ENCODE data around the gene AFTPH.

AFTPH gene

DNA sequence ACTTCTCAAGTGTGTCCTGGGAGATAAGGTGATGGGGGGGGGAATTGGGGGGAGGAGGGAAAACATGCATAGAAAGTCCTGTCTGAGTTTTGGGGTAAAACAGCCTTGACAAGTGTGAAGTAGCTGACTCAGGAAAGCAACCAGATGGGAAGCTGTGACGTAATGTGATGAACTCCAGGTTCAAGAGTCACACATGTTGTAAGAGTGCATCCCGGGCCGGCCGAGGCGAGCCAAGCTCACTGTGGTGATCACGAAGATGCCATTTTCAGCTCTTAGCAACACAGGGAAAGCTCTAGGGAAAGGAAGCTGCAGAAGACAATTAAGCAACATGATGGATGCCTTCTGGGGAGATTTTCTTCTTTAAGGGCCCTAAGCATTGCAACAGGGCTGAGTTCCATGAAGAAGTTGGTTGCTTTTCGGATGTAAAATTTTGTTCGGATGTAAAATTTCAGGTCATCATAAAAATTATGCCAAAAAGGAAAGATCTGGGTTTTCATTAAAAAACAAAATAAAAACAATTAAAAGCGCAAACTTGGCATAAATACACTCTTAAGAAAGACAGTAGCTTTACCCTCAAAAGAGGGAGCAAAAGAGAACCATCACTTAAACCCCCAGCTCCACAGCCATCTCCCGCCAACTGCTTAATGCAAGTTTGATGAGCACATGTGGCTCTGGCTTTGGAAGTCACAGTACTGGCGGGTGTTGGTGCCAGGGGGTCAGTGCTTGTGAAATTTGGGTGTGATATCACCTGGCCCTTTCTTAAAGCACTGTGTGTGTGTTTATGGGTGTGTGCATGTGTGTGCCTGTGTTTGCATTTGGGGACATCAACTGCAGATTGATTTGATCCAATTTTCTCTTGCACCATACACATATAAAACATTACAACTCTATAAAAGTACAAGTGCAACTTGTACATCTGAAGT, 110.5 kb downstream of the AFTPH start:
- DNase-seq, result peak in 1 of 2 donors; percentile 43

DNA sequence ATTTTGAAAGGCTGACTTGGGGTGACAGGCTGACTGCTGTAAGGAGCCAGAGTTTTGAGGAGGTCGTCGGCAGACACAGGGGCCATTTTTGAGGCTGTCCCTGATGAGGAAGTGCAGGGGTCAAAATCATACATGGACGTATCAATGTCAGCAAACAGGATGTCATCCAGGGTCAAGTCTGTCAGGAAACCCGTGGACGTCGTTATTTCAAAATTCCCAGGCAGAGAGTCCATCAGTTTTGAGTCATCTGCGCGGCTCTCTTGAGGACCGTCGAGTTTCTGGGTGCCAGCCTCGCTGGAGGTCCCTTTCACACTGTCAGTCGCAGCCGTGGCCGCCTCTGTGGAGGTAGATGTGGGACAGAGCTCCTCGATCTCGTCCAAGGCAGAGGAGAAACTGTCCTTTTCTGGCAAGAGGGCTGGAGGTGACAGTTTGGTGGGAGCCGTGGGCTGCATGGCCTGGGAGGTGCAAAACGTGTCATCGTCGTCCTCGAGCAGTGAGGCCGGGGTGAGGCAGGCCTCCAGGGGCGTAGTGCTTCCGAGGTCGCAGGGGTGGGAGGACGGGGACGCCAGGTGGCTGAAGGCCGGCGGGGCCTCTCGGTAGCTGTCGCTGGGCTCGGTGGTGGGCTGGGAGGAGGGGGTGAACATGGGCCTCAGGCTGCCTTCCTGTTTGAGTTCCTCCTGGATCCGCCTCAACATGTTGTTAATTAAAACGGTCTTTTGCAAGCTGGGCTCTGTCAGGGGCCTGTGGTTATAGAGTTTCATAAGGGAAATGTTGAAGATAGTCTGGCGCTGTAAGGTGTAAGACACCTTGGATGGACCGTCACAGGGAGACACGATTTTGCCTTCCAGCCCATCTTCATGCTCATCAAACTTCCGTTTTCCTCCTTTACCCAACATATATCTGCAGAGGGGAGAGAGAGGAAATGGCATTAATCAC, 112.1 kb downstream of the AFTPH start:
- DNase-seq, result peak; percentile 30 to 39

DNA sequence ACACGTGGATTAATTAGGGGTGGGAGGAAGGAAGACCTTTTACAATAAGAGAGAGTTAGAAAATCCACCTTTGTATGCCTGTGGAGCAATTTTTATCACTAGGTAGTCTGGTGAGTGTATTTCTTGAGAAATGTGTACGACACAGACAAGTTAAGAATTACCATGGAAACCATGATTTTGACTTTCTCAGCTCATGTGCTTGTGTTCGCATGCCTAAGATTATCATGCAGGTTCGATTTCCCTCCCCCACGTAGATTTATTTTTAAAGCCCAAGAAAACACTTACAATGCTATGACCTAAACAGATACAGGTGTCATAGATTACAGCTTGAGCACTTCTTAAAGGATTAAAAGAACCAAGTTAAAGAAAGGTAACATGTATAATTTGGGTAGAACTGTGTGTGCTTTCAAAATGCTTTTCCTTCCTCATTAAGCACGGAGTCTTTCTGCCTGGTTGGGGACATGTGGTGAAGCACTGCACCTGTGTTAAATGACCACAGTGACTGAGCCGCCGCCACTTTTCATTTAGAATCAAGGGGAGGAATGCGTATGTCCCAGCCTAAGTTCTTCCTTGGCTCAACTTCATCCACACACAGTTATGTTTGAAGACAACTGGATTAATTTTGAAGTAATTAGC, 113.0 kb downstream of the AFTPH start:
- peak; percentile 46 to 59 for DNase-seq

DNA sequence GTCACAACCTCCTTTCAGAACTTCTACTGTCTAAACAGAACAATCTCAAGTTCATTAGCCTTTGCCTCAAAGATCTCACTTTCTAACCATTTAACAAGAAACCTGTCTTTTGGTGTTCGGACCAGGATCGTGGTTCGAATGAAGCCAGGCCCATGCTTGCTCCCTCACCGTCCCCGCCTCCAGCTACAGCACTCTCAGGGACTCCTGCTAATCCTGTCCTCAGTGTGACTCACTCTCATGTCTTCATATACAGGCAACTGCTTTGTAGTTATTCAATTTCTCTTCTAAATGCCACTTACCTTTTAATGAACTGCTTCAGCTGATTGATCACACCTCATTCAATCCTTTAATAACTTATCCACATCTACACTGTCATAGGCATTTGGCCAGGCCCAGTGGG, 113.8 kb downstream of the AFTPH start:
- DNase-seq, result no peak

DNA sequence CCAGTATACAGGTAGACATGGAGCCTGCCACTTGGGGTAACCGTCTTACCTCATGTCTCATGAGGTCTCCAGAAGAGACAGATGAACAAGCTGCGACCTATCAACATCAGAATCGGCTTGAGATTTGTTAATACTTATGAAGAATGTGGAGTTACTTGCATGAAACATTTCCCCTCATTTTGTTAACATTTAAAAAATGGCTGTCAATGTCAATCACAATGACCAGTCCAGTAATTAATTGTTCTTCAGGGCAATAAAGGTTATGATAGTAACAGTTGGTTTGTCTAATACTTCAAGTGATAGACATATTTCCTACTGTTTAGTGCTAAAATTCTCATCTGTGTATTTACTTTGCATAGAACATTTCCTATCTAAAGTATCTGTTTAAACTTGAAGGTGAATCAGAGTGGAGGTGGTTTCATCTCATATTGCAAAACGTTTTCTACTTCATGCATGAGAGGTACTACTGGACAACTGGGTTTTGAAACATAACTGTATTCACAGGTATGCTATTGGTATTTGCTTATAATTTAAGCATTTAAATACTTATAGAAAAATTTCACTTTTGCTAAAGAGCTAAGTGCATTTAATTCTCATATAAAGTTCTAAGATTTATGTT, 114.5 kb downstream of the AFTPH start:
- no peak for DNase-seq

DNA sequence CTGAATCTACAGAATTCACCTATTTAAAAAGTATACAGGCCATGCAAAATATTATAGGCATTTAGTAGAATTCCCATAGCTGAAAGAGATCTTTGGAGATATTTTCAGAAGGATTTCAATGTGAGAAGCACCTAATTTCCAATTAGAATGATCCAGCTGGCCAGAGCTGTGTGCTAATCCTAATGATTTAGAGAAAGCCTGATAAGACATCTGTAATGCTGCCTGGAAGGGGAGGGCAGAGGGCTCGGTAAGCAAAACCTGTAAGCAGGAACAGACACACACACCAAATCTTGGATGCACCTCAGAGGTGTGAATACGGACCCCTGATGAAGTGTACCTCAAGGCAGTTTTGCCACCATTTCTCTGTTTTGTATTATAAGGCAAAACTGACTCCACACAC, 115.6 kb downstream of the AFTPH start:
- DNase-seq, result no peak

DNA sequence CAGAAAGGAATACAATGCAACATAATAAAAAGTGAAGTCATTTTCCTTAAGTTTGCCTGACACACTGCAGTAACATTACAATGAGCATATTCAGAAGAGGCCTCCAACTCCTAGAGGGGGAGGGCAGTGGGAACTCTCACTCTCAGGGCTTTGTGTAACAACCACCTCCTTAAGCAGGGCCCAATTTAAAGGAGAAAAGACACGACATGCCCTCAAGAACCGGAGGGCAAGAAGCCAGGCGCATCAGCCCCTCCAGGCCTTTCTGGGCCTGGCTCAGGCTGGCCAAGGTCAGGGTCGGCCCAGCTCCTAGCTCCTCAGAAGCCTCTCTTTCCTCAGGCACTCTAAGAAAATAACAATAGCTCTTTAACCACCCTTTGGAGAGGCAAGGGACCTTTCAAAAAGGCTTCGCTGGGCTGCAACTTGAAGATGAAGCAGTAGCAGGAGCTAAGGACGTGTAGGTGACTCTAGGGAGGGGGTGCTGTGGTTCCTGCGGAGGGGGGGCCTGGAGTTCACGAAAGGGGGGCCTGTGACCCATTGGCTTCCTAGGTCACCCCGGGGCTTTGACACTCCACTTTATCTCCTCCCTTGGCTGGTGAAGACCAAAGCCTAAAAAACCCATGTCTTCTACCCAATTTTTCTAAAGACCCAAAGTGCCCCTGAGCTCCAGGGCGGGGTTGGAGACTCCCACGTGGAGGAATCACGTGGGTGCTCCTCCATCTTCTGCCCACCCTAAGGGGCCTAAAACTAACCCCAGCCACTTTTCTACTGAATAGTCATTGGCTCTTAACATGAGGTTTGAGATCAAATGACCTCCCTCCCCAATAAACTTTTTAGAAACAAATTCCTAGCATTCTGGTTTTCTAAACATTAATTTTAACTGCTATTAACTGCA, 116.3 kb downstream of the AFTPH start:
- no peak for DNase-seq

DNA sequence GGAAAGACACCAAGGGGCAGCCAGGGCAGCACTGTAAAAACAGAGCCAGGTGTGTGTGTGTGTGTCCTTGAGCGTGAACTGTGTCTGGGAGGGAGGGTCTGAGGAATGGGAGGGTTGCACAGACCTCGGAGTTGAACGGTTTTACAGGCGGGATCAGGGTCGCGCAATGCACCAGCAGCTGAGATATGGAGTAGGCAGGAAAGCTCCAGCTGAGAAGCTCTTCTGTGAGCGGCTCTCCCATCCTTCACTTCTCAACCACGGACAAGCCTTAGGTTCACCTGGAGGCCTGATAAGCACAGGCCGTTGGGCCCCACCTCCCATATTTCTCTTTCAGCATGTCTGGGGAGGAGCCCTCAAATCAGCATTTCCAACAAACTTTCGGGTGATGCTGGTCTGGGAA, 117.5 kb downstream of the AFTPH start:
- no peak for DNase-seq

All from CD4-positive, alpha-beta T cell treated with Interleukin-4 for 1 hour (primary cell).